HG03342 (cell line): ENCODE measurements around the gene TMED8.
"Not testable (repeated sequence)": the region's sequence is repeated elsewhere in the genome, so short reads cannot be mapped to it uniquely, and the experiment has no call there.

Experiments
- ATAC-seq: cut with Tn5 transposase; IDR thresholded peaks from one replicate; pipeline ENCODE4 v1.9.1; 2021; ENCODE audit warnings: mild to moderate bottlenecking, moderate library complexity; ENCODE audit not compliant: unreplicated experiment

TMED8 gene

GRCh38 chr14:77324289-77324688 lies 52.6 kb downstream of the TMED8 start:
- no peak for ATAC-seq

GRCh38 chr14:77323571-77323970 lies 53.3 kb downstream of the TMED8 start:
- no peak for ATAC-seq

DNA sequence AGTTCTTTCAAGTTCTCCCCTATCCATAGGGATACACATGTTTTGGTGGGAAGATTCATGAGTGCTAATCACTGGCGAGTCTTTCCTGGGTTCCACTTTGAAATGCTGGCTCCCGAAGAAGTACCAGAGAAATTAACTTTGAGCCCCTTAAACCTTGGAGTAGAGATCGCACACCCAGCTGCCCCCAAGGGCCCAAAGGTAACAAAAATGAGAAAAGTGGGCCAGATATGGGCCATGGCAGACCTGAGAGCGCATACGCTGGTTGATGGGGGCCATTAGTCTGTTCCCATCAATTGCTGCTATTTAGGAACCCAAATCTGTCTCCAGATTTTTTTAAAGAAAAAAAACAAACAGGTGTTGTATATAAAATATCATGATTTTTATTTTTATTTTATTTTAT lies 53.9 kb downstream of the TMED8 start:
- ATAC-seq: no peak

- ATAC-seq: no peak
Measured at GRCh38 chr14:77322250-77322902, 54.5 kb downstream of the TMED8 start.

DNA sequence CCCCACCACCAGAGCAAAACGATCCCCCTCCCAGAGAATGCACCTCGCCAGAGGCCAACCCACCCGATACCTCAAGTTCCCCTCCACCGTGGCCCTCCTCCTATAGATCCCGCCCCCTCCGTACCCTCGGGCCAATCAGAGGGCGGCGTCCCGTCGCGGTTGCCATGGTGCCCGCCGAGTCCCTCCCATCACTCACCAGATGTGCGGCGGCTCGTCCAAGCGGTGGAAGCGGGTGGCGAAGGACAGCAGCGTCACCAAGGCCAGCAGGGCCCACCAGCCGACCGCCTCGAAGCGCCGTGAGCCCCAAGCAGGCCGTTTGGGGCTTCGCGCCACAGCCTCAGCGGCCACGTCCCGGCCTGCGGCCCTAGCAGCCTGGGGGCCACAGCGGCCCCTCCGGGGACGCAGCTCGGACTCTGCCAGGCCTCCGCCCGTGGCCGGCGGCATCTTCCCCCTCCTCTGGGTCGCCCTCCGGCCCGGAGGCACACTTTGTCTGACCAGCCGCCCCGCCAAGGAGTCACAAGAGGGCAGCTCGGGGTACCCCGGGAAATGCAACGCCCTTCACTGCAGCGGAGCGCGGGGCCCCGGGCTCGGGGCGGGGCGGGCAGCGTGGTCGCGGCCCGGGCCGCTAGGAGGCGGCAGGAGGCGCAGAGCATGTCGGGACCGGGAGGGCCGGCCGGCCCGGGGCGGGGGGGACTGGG lies 56.5 kb downstream of the TMED8 start, which contains the start of gene POMT2:
Gene POMT2, minus strand, starts transcription at position 646 of the 698 bp plus-strand sequence. Its CDS starts 202 bp downstream, at position 444.
- ATAC-seq: peak; percentile 66

DNA sequence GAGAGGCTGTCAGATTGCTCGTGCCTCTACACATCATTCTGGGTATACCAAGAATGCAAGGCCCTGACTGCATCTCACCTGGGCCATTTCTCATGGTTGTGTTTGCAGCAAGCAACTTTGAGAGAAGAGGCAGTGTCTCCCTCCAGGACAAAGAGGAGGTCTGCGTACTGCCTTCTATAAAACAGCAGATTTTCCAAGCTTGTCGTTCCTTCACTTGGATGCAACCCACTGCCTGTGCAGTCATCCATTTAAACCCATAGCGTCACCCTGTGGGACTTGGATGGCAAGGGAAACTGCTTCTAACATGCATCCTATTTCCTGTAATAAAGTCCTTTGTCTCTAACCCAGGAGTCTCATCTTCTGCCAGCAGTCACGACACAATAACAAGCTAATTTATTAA lies 57.5 kb downstream of the TMED8 start:
- no peak for ATAC-seq

DNA sequence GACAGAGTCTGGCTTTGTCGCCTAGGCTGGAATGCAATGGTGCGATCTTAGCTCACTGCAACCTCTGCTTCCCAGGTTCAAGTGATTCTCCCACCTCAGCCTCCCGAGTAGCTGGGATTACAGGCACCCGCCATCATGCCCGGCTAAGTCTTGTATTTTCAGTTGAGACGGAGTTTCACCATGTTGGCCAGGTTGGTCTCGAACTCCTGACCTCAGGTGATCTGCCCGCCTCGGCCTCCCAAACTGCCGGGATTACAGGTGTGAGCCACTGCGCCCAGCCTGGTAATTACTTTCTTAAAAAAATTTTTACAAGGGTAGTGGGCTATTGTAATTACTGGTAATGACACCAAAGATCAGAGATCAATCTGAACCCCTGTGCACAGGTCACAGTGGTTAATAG lies 58.1 kb downstream of the TMED8 start:
- not testable (repeated sequence) for ATAC-seq

GRCh38 chr14:77318006-77318553 lies 58.8 kb downstream of the TMED8 start:
- no peak for ATAC-seq

GRCh38 chr14:77316872-77317301 lies 60.0 kb downstream of the TMED8 start:
- no peak for ATAC-seq

- ATAC-seq: no peak
Measured at GRCh38 chr14:77316195-77316505, 60.7 kb downstream of the TMED8 start.

- no peak for ATAC-seq
Measured at GRCh38 chr14:77314539-77315457, 62.1 kb downstream of the TMED8 start.

- ATAC-seq: no peak
Measured at GRCh38 chr14:77314043-77314442, 62.9 kb downstream of the TMED8 start.

- no peak for ATAC-seq
Measured at GRCh38 chr14:77313371-77313770, 63.5 kb downstream of the TMED8 start.

GRCh38 chr14:77311217-77311616 lies 65.7 kb downstream of the TMED8 start:
- ATAC-seq: no peak

GRCh38 chr14:77310026-77310425 lies 66.9 kb downstream of the TMED8 start:
- ATAC-seq: no peak

GRCh38 chr14:77309131-77309530 lies 67.8 kb downstream of the TMED8 start:
- ATAC-seq: no peak

GRCh38 chr14:77306851-77307496 lies 69.9 kb downstream of the TMED8 start:
- no peak for ATAC-seq

GRCh38 chr14:77306416-77306815 lies 70.5 kb downstream of the TMED8 start:
- no peak for ATAC-seq

GRCh38 chr14:77305696-77306095 lies 71.2 kb downstream of the TMED8 start:
- ATAC-seq: no peak

- ATAC-seq: no peak
Measured at GRCh38 chr14:77303417-77304156, 73.3 kb downstream of the TMED8 start.
